HepG2 (cell line): ENCODE results near the gene TMEM232. TPM values are rescaled to one million over a fixed set of nuclear protein-coding genes. Genes with fewer than 3 reads are reported as not detected.

ENCODE experiments used
- ATAC-seq: fragments of 200-7000 bp; cut with Tn5 transposase; 3 replicates; pipeline ENCODE4 v1.9.1; 2020; ENCODE audit warnings: mild to moderate bottlenecking, moderate library complexity
- BruUV-seq: library from RNA; stranded (reverse); fragments of 400-500 nt; replicated peaks from 2 replicates; lab custom pipeline; 2021; lab: Mats Ljungman, UMichigan
- CTCF ChIA-PET: fragments of 300-600 bp; formaldehyde crosslinking; extraction: SDS; loops from one replicate; lab custom pipeline; 2021; ENCODE audit warnings: low total read pairs, inconsistent platforms, low intra/inter-chr PET ratio; lab: Yijun Ruan, JAX
- POLR2A ChIA-PET: fragments of 350-600 bp; sonication (Branson Sonifier 250); formaldehyde crosslinking; loops from one replicate; lab custom pipeline; 2020; ENCODE audit warnings: antibody characterized with exemption, inconsistent platforms; lab: Yijun Ruan, JAX
- DNase-seq: peaks from one replicate; pipeline ENCODE4 v3.0.0-alpha.2; 2015; ENCODE audit warnings: low spot score
- FAIRE-seq: peaks from 3 replicates; lab custom pipeline; 2011; peaks lifted over from hg19 to GRCh38; lab: Jason Lieb, UNC
- H2AFZ ChIP-seq: one replicate; pipeline ENCODE4 v1.6.1; 2011; ENCODE audit warnings: low read length, inconsistent platforms
- H3K27ac ChIP-seq: fragments of 300-600 bp; 3 replicates; pipeline ENCODE4 v1.8.0; 2011; ENCODE audit warnings: mixed run types, mild to moderate bottlenecking, mixed read lengths, low read length, inconsistent platforms; ENCODE audit not compliant: insufficient read depth; ENCODE audit errors: extremely low read length
- H3K27me3 ChIP-seq, 2 experiments: fragments of 200-600 bp in 1 of 2; 2 replicates in 1 of 2; 3 replicates in 1 of 2; pipeline versions ENCODE4 v1.6.0 to v1.8.0; 2011; ENCODE audit warnings: low read length in 2 of 2, mild to moderate bottlenecking in 2 of 2, moderate library complexity in 2 of 2, inconsistent platforms in 1 of 2; ENCODE audit not compliant: insufficient read depth in 2 of 2, control insufficient read depth in 1 of 2
- H3K36me3 ChIP-seq, 2 experiments: fragments of 200-600 bp in 1 of 2; replicated peaks in 1 of 2; 2 replicates in 1 of 2; 3 replicates in 1 of 2; pipeline versions ENCODE4 v1.5.1 to v1.8.0; 2011; ENCODE audit warnings: low read length in 2 of 2, inconsistent platforms in 1 of 2; ENCODE audit not compliant: insufficient read depth in 2 of 2, control insufficient read depth in 1 of 2
- H3K4me1 ChIP-seq: 2 replicates; pipeline ENCODE4 v1.5.1; 2012; ENCODE audit warnings: low read length, inconsistent platforms; ENCODE audit not compliant: insufficient read depth
- H3K4me2 ChIP-seq: 2 replicates; pipeline ENCODE4 v1.6.0; 2011; ENCODE audit warnings: low read depth, low read length, inconsistent platforms
- H3K4me3 ChIP-seq, 3 experiments: fragments of 200-600 bp in 1 of 3; sonication (generic), shearing (Covaris generic) in 1 of 3; replicated peaks in 1 of 3; 2 replicates each; pipeline ENCODE4 v1.5.1; 2011 to 2016; ENCODE audit warnings: low read length in 3 of 3, inconsistent platforms in 2 of 3, low read depth in 2 of 3, mild to moderate bottlenecking in 2 of 3, control low read depth in 1 of 3, mixed read lengths in 1 of 3; ENCODE audit not compliant: insufficient read depth in 1 of 3
- H3K79me2 ChIP-seq: one replicate; pipeline ENCODE4 v1.6.1; 2011; ENCODE audit warnings: low read length, inconsistent platforms; ENCODE audit not compliant: insufficient read depth
- H3K9ac ChIP-seq: 2 replicates; pipeline ENCODE4 v1.6.0; 2011; ENCODE audit warnings: mild to moderate bottlenecking, low read depth, low read length, inconsistent platforms; ENCODE audit not compliant: insufficient read depth
- H3K9me3 ChIP-seq: 2 replicates; pipeline ENCODE4 v1.5.1; 2012; ENCODE audit warnings: mild to moderate bottlenecking, low read length
- H4K20me1 ChIP-seq: 2 replicates; pipeline ENCODE4 v1.6.0; 2011; ENCODE audit warnings: inconsistent platforms, mild to moderate bottlenecking, low read length, moderate library complexity; ENCODE audit not compliant: insufficient read depth
- ARID5B ChIP-seq: IDR thresholded peaks from 2 replicates; pipeline ENCODE4 v1.4.0; 2020; ENCODE audit warnings: mild to moderate bottlenecking, missing genetic modification reagents
- BCL6 ChIP-seq: IDR thresholded peaks from 2 replicates; pipeline ENCODE4 v1.6.1; 2016; ENCODE audit warnings: missing genetic modification reagents, missing compliant biosample characterization
- DR1 ChIP-seq: sonication (generic); formaldehyde crosslinking; IDR thresholded peaks from 2 replicates; pipeline ENCODE4 v1.8.0; 2021; ENCODE audit warnings: mild to moderate bottlenecking, missing genetic modification reagents, inconsistent platforms
- GATAD2A ChIP-seq: IDR thresholded peaks from 2 replicates; pipeline ENCODE4 v1.6.1; 2016
- HMG20A ChIP-seq: IDR thresholded peaks from 2 replicates; pipeline ENCODE4 v1.6.1; 2016; ENCODE audit warnings: borderline replicate concordance
- HOXA3 ChIP-seq: sonication (generic); formaldehyde crosslinking; IDR thresholded peaks from 2 replicates; pipeline ENCODE4 v1.5.0; 2020; ENCODE audit warnings: missing genetic modification reagents
- NFATC3 ChIP-seq: sonication (generic); formaldehyde crosslinking; IDR thresholded peaks from 2 replicates; pipeline ENCODE4 v1.5.1; 2020; ENCODE audit warnings: mild to moderate bottlenecking, missing genetic modification reagents
- RBM22 ChIP-seq: fragments of 200-400 bp; formaldehyde crosslinking; optimal IDR thresholded peaks from 2 replicates; pipeline ENCODE3; 2017; ENCODE audit warnings: mild to moderate bottlenecking, low read length, moderate library complexity
- TOE1 ChIP-seq: sonication (generic); formaldehyde crosslinking; IDR thresholded peaks from 2 replicates; pipeline ENCODE4 v1.4.0; 2020; ENCODE audit warnings: mild to moderate bottlenecking, missing genetic modification reagents
- ZNF670 ChIP-seq: sonication (generic); formaldehyde crosslinking; IDR thresholded peaks from 2 replicates; pipeline ENCODE4 v1.8.0; 2022; ENCODE audit warnings: mild to moderate bottlenecking, missing genetic modification reagents, borderline replicate concordance
- WGBS: methylation state at CpG from one replicate; pipeline ENCODE4 v1.1.6; 2017; ENCODE audit warnings: low lambda C conversion rate; 5-methylcytosine and 5-hydroxymethylcytosine counted together
- in situ Hi-C: cut with HindIII; loops from 2 replicates; pipeline ENCODE4 v1.10.0; 2017; ENCODE audit warnings: low pct_unique_long_range_greater_than_20kb; ENCODE audit not compliant: extremely low pct_ligation_motif_present
- intact Hi-C: fragments of 100-400 bp; cut with micrococcal nuclease; formaldehyde crosslinking; loops from one replicate; pipeline ENCODE4 v1.10.0; 2022; ENCODE audit not compliant: unreplicated experiment
- polyA plus RNA-seq, 8 experiments: library from polyadenylated mRNA; depleted of rRNA in 3 of 8; stranded (reverse) in 7 of 8; unstranded in 1 of 8; fragments of >200 nt; fragmentation: Illumina TruSeq in 4 of 8; extraction: Trizol in 4 of 8; gene quantifications; 2 replicates each; pipeline versions ENCODE4 v1.2.1 to v1.2.3, GENCODE V29; 2011 to 2016; ENCODE audit warnings: low read depth in 4 of 8, missing spikeins in 1 of 8, mixed read lengths in 1 of 8; ENCODE audit not compliant: insufficient read depth in 1 of 8
- total RNA-seq, 5 experiments: library from RNA; depleted of rRNA; stranded (reverse); fragments of >200 nt; fragmentation: Illumina TruSeq; extraction: Trizol; gene quantifications; 2 replicates each; pipeline ENCODE4 v1.2.3, GENCODE V29; 2016; ENCODE audit warnings: low read depth in 1 of 5

Gene TMEM232
- total and polyA plus RNA-seq, 2 of the 13 experiments (the other 11 are each of a cell fraction or from before 2014, with no cell fraction given) = 0.29 to 0.71 TPM

- H3K79me2 ChIP-seq = no peaks in the 10 kb centered on the region
- no peak overlapping the region for H3K27ac ChIP-seq
- BruUV-seq = no TSS peak
- no peaks in the 10 kb centered on the region for H3K9me3 ChIP-seq
- no peak for FAIRE-seq
- no peak overlapping the region for H2AFZ ChIP-seq
- H3K4me1 ChIP-seq = no peaks in the 10 kb centered on the region
- ChIA-PET CTCF (no interaction called here), POLR2A (no interaction called here)
- H3K4me2 ChIP-seq = no peak overlapping the region
- no peak for ATAC-seq
- no peak overlapping the region for H3K9ac ChIP-seq
- no peak overlapping the region for H3K4me3 ChIP-seq
- no peaks in the 10 kb centered on the region; a peak in 1 of 5 replicates for H3K27me3 ChIP-seq
- no peaks in the 10 kb centered on the region for H4K20me1 ChIP-seq
- in situ Hi-C loops = no loop called here
- intact Hi-C loops = no loop called here
- no peak for DNase-seq
- TF ChIP-seq TOE1 (CRISPR knock-in tag) (no peak), HOXA3 (no peak), DR1 (no peak), RBM22 (no peak)
- 7% methylated on average over 2 of the region's 2 CpGs for WGBS
- H3K36me3 ChIP-seq = no peaks in the 10 kb centered on the region
Observed at GRCh38 chr5:110703481-110703880, 23.0 kb downstream of the TMEM232 start.

GRCh38 chr5:110702704-110703103, 23.8 kb downstream of the TMEM232 start:
- H3K27ac ChIP-seq = no peak overlapping the region
- H3K4me3 ChIP-seq = no peak overlapping the region
- no peaks in the 10 kb centered on the region; a peak in 1 of 5 replicates for H3K27me3 ChIP-seq
- TF ChIP-seq NFATC3 (no peak), HMG20A (peak; percentile 18; the same call in 1 of the 2 replicates), ZNF670 (CRISPR knock-in tag) (no peak), BCL6 (CRISPR knock-in tag) (peak; percentile 47; the same call in 1 of the 2 replicates), GATAD2A (CRISPR knock-in tag) (0 out of 2 replicates have a peak, but pooled peaks have one; percentile 11), ARID5B (peak; percentile 34; the same call in 1 of the 2 replicates)
- DNase-seq = peak; percentile 1
- no peak for FAIRE-seq
- WGBS = 1% methylated on average over 3 of the region's 3 CpGs
- H3K4me1 ChIP-seq = no peaks in the 10 kb centered on the region
- intact Hi-C loops = no loop called here
- no peaks in the 10 kb centered on the region for H3K79me2 ChIP-seq
- H3K9me3 ChIP-seq = no peaks in the 10 kb centered on the region
- ChIA-PET CTCF (no interaction called here), POLR2A (no interaction called here)
- H2AFZ ChIP-seq = no peak overlapping the region
- no peak overlapping the region for H3K9ac ChIP-seq
- BruUV-seq = no TSS peak
- in situ Hi-C loops = no loop called here
- H3K36me3 ChIP-seq = no peaks in the 10 kb centered on the region
- H4K20me1 ChIP-seq = no peaks in the 10 kb centered on the region
- ATAC-seq = no peak
- H3K4me2 ChIP-seq = no peak overlapping the region
